NCI-H187 treated with DMSO at 0.1 percent for 48 hours (cell line): ENCODE measurements around the gene FOXL3.
"Not testable (repeated sequence)": the region's sequence is repeated elsewhere in the genome, so short reads cannot be mapped to it uniquely, and the experiment has no call there.

Experiments used
- DNase-seq: peaks from one replicate; lab custom pipeline; 2025; lab: John Stamatoyannopoulos, UW

Gene FOXL3

GRCh38 chr7:289209-289755 lies 688 bp upstream of the FOXL3 start:
- no peak for DNase-seq

GRCh38 chr7:290554-291372 lies 793 bp downstream of the FOXL3 start:
- DNase-seq = no peak

DNA sequence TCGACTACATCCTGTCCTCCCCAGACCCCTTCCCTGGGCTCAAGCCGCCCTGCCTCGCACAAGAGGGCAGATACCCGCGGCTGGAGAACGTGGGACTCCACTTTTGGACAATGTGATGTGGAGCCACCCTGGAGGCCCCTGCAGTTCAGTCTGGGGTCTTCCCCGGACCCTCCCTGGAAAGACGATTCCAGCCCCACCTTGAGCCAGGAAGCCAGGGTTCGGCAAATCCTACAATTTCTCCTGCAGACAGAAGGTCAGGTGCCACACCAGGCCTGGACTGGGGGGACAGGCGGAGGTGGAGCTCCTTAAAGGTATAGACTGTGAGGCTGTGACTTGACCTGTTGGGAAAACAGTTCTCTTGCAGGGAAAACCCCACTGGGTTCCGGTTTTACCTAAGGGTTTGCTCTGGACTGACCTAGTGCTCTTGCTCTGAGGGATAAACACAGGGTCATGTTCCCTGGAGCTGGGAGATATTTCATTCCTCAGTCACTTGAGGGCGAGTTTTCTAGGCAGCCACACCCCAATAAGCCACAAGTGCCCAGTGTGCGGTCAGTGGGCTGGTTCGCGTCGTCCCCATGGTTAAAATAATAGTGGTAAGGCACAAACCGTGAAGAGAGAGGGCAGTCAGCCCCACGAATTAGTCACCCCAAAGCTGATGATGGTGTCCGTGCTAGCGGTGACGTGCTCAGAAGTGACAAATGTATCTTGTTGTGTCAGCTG lies 1.6 kb downstream of the FOXL3 start:
- no peak for DNase-seq

DNA sequence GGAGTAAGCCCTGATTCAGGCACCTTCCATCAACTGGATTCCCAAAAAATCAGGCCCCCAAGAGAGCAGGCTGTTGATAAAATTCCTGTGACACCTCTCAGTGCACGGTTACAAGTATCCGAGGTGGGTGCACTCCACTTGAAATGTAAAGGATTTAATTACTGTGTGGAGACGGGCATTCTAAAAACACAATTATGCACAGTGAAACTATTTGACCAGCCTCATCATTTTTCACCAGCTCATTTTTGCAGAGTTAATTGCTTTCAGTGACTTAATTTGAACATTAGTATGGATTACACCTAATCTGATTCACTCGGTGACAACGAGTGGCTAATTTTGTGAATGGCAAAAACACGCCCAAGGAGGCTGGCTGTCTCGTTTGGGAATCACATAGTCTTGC lies 2.3 kb downstream of the FOXL3 start:
- no peak for DNase-seq

DNA sequence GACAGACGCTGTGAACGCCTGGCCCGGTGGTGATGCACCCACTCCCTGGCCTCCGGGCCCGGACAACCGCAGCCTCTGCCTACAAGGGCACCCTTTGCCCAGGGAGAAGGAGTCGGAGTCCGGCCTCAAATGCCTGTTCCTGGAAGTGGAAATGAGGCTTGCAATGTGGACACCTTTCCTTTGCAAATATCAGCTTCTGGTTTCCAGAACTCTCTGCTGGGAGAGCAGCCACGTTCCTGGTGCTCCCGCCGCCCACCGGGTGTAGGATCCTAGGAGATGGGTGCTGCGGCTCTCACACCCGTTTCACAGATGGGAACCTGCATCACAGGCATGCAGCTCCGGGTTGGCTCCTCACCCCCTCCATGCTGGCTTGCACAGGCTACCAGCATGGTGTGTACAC lies 2.9 kb downstream of the FOXL3 start:
- no peak for DNase-seq

- no peak for DNase-seq
These were observed 3.9 kb downstream of the FOXL3 start for GRCh38 chr7:293681-294439.

DNA sequence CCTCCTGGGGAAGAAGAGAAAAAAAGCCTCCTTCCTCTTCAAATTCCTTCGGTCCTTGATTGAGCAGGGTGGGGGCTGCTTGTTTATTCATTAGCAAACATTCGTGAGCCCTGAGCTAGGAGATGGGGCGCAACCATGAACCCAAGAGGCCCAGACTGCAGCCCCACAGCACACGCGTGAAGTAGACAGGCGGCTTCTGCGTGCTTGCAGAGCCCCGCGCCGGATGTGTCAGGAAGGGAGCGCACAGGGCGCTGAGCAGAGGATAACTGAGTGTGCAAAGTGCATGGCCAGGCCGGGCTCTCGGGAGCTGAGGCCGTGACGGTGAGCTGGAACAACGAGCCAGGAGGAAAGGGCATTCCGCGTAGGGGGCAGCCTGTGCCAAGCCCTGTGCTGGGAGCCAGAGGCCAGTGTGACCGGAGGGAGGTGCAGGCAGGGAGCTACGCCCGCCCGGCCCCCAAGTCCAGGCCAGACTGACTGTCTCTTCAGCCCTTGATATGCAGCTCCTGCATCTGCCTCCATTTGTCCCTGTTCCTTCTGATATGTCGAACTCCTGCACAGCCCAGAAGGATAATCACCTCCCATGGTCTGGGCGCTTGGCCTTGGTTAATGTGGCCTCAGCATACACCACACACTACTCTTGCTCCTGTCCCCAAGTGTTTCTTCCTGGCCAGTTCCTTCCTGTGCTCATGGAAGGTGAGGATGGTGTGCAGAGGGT lies 4.6 kb downstream of the FOXL3 start:
- no peak for DNase-seq

DNA sequence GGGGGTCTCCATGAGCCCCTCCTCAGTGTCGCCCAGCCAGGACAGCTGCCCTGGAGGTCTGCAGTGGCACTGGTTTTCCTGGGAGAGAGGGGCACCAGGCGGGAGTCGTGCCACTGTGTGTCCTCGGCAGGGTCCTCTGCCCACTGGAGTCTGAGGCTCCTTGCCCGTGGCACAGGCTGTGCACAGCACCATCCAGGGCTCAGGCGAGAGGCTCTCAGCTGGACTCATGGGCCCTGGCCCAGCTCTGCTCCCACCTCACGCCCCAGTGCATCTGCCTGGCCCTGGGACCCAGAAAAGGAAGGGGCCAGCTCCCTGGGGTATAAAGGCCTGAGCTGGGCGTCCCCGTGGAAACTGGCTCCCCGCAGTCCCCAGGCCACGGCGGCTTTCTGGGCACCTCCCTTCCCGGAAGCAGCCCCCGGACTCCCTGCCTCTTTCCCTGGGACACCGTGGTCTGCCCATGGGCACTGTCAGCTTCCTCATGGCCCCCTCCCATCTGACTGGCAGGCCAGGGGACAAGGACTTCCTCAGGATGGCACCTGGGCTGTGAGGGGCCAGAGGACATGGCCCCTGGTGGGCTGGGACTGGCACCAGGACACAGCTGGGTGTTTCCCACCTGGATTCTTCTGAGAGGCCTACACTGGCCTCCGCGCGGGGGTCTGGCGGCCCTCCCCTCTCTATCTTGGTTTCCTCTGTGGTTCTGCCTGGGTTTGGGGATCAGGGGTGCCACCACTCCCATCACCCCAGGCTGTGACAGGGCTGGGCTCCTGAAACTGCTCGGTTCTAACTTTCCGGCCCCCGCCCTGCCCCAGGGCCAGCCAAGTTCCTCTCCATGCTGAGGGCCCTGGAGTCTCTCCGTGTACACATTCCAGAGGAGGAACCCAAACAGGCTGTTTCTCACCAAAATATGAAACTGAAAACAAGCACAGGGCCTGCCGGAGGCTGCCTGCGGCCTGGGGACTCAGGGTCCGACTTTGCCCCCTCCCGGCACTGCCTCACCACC lies 5.5 kb downstream of the FOXL3 start:
- no peak for DNase-seq

DNA sequence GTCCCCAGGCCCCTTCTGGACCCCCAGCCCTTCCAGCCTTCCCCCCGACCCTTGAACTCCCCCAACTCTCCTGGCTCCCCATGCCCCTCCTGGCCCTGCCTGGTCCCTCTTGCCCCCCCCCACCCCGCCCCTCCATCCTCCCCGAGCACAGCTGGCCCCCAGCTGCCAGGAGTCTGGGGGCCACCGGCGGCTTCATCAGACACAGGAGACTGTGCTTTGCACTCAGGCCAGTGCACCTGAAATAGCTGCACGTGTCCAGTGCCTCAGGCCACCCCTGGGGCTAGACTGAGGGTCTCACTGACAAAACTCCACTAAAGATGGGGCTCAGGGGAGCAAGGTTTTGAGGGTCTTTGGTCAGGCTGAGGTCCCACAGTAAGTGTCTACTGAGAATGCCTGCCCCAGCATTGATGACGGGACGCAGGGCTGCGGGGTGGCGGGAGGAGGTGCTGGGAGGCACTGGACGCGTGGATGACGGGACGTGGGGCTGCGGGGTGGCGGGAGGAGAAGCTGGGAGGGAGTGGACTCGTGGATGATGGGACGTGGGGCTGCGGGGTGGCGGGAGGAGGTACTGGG lies 6.5 kb downstream of the FOXL3 start:
- no peak for DNase-seq

- DNase-seq = not testable (repeated sequence)
These were observed 7.2 kb downstream of the FOXL3 start for GRCh38 chr7:297141-297540.

GRCh38 chr7:297611-298374 lies 7.8 kb downstream of the FOXL3 start:
- no peak for DNase-seq

- no peak for DNase-seq
These were observed 8.4 kb downstream of the FOXL3 start for GRCh38 chr7:298375-298702.

DNA sequence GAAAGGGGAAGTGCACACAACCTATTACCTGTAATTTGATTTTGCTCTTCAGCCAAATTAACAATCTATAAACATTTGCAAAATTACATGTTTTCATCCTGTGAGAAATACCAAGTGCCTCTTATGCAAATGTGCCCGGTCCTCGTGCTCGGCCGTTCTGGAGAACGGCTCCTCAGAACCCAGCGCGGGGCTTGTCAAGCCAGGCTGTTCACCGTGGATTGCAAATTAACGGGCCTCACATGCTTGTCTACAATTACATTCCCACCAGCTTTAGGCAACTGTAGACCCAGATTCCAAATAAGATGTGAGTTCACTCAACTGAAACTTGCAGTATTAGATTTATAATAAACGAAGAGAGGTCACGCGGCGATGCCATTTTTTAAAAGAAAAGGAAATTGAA lies 8.8 kb downstream of the FOXL3 start:
- DNase-seq = no peak

DNA sequence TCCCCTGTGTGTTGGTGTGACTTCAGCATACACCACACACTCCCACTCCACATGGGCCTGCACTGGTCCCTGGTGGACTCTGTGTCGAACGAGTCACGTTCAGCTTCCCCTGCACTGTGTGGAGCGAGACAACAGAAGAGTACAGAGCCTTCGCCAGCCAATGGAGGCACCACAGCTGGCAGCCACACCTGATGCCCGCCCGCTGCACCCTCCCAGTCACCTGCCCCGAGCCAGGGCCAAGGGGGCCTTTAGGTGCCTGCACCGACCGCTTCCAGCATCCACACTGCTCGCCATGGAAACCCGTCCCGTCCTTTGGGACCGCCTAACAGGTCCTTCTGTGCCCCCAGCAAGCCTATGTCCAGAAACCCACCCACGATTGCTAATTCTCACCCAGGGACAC lies 9.2 kb downstream of the FOXL3 start:
- DNase-seq = no peak

- DNase-seq = no peak
These were observed 9.7 kb downstream of the FOXL3 start for GRCh38 chr7:299628-300027.

GRCh38 chr7:300048-300447 lies 10.1 kb downstream of the FOXL3 start:
- no peak for DNase-seq

GRCh38 chr7:300546-301290 lies 10.7 kb downstream of the FOXL3 start:
- DNase-seq = no peak

DNA sequence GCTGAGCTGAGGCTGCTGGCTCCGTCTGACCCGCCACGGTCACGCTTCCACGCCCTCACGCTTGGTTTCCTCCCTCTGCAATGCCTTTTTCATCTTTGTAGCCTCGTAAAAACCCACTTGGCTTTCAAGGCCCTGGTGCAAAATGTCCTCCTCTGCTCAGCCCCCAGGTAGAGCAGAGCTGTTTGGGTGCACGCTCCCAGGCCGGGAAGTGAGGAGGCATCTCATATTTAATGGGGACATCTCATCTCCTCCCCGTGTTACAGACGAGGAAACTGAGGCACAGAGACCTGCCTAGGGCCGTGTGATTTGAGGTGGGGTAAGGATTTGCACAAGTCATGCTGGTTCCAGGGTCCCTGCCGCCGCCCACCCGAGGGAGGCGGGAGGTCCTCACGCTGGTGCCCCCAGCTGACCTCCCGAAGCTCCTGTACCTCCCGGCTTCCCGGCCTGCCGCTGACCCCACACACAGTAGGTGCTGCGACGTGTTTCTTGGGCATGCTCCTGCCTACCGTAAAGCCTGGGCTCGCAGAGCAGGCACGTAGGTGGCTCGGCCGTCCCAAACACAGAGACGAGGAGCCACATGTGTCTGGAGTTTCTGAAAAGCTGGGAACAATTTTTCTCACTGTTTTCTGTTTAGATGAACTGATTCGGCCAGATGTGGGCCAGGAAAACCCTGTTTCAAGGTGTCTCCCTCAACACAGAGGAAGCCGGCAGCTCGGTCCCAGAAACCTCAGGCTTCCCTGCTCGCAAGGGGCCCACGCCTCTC lies 11.5 kb downstream of the FOXL3 start:
- DNase-seq = no peak
